A673 (cell line): ENCODE results near the gene SMAD6. TPM values are rescaled to one million over a fixed set of nuclear protein-coding genes. Genes with fewer than 3 reads are reported as not detected.

ENCODE experiments used
- BruUV-seq: library from RNA; stranded (reverse); fragments of 400-500 nt; replicated peaks from 2 replicates; lab custom pipeline; 2021; lab: Mats Ljungman, UMichigan
- CTCF ChIA-PET: fragments of 300-600 bp; sonication (Branson Sonifier 250); formaldehyde crosslinking; loops from one replicate; lab custom pipeline; 2022; ENCODE audit warnings: antibody characterized with exemption; lab: Charles Lee
- POLR2A ChIA-PET: fragments of 300-600 bp; sonication (Branson Sonifier 250); formaldehyde crosslinking; loops from one replicate; lab custom pipeline; 2022; ENCODE audit warnings: antibody characterized with exemption; ENCODE audit not compliant: low non-redundant PET; lab: Charles Lee
- DNase-seq: peaks from one replicate; pipeline ENCODE4 v3.0.0-alpha.2; 2015; ENCODE audit warnings: low spot score
- H3K27ac ChIP-seq: fragments of 200-600 bp; sonication (generic); 2 replicates; pipeline ENCODE4 v1.5.1; 2016; ENCODE audit warnings: mixed run types, low read depth, mild to moderate bottlenecking, mixed read lengths, antibody characterized with exemption, low read length; ENCODE audit not compliant: poor library complexity, severe bottlenecking
- H3K27me3 ChIP-seq: fragments of 200-600 bp; sonication (generic); replicated peaks from 2 replicates; pipeline ENCODE4 v1.6.1; 2017; ENCODE audit warnings: mixed run types, low read depth, mild to moderate bottlenecking, mixed read lengths, antibody characterized with exemption, low read length; ENCODE audit not compliant: insufficient read depth, poor library complexity
- H3K36me3 ChIP-seq: fragments of 200-600 bp; sonication (generic); 2 replicates; pipeline ENCODE4 v1.6.1; 2016; ENCODE audit warnings: mixed run types, mild to moderate bottlenecking, mixed read lengths, antibody characterized with exemption, low read length; ENCODE audit not compliant: insufficient read depth, poor library complexity, severe bottlenecking
- H3K4me1 ChIP-seq: fragments of 200-600 bp; sonication (generic); 2 replicates; pipeline ENCODE4 v1.6.1; 2017; ENCODE audit warnings: mixed run types, mild to moderate bottlenecking, mixed read lengths, antibody characterized with exemption, low read length; ENCODE audit not compliant: insufficient read depth, poor library complexity, severe bottlenecking
- H3K4me3 ChIP-seq: fragments of 200-600 bp; sonication (generic); 2 replicates; pipeline ENCODE4 v1.5.1; 2016; ENCODE audit warnings: low read depth, mixed run types, mild to moderate bottlenecking, mixed read lengths, low read length; ENCODE audit not compliant: poor library complexity, severe bottlenecking
- H3K9me3 ChIP-seq: fragments of 200-600 bp; sonication (generic); 2 replicates; pipeline ENCODE4 v1.6.1; 2016; ENCODE audit warnings: mixed run types, low read depth, mild to moderate bottlenecking, mixed read lengths, antibody characterized with exemption, low read length; ENCODE audit not compliant: poor library complexity, severe bottlenecking
- EZH2 ChIP-seq: fragments of 200-600 bp; sonication (generic); IDR thresholded peaks from 2 replicates; pipeline ENCODE4 v1.6.1; 2017; ENCODE audit warnings: borderline replicate concordance, low read depth, mild to moderate bottlenecking, mixed read lengths, antibody characterized with exemption, low read length; ENCODE audit not compliant: poor library complexity, severe bottlenecking
- intact Hi-C: fragments of 100-400 bp; cut with micrococcal nuclease; formaldehyde crosslinking; loops from one replicate; pipeline ENCODE4 v1.10.0; 2022; ENCODE audit not compliant: unreplicated experiment
- total RNA-seq: library from RNA; stranded (reverse); gene quantifications from 2 replicates; pipeline ENCODE4 v1.2.3, GENCODE V29; 2021
- TF ChIP-seq, protein P1 (sequence below): fragments of 300-800, 200-600 bp; sonication (generic); conservative IDR thresholded peaks from 2 replicates; pipeline ENCODE4 v1.5.1; 2017; ENCODE audit warnings: low read depth, mild to moderate bottlenecking, antibody characterized with exemption, low read length, moderate library complexity, mixed read lengths

The SMAD6 gene
- total RNA-seq, 1 experiment from 2014 or later = 63.9 TPM

DNA sequence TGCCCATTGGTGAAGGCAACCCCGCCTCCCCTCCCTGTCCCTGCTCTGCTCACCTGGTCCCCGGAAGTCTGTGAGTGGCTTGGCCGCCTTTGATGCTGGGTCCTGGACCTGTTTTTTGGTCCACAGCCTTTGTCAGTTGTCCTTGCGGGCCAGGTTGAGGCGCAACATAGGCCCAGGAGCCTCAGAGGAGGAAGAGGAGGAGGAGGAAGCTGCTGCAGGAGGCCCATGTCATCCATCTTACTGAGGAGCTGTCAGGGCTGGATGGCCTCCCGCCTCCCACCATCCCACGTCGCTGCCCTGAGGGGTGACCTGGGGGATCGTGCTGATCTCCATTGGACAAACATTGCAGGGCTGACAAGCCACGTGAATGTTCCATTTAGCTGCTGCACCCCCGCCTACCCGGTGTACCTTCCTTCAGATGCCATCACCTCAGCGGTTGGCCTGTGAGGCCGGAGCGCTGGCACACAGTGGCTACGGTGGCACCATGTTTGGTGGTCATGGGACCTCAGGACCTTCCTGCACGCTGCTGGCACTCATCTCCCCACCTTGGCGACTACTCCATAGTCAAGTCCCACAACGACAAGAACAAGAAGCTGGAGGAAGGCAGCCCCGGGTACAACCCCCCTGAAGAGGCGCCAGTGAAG, 106.3 kb downstream of the SMAD6 start:
- Histone ChIP-seq H3K27ac (no peak overlapping the region), H3K4me3 (no peak overlapping the region), H3K9me3 (no peaks in the 10 kb centered on the region), H3K36me3 (no peaks in the 10 kb centered on the region), H3K4me1 (peaks cover 3% of the 10 kb centered on the region), H3K27me3 (no peaks in the 10 kb centered on the region)
- no peak for DNase-seq
- CTCF ChIA-PET = no interaction called here
- intact Hi-C loops = no loop called here
- POLR2A ChIA-PET = no interaction called here
- TF ChIP-seq EZH2 = no peak
- TF ChIP-seq, protein P1, sequence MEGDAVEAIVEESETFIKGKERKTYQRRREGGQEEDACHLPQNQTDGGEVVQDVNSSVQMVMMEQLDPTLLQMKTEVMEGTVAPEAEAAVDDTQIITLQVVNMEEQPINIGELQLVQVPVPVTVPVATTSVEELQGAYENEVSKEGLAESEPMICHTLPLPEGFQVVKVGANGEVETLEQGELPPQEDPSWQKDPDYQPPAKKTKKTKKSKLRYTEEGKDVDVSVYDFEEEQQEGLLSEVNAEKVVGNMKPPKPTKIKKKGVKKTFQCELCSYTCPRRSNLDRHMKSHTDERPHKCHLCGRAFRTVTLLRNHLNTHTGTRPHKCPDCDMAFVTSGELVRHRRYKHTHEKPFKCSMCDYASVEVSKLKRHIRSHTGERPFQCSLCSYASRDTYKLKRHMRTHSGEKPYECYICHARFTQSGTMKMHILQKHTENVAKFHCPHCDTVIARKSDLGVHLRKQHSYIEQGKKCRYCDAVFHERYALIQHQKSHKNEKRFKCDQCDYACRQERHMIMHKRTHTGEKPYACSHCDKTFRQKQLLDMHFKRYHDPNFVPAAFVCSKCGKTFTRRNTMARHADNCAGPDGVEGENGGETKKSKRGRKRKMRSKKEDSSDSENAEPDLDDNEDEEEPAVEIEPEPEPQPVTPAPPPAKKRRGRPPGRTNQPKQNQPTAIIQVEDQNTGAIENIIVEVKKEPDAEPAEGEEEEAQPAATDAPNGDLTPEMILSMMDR = no peak
- no TSS peak for BruUV-seq

DNA sequence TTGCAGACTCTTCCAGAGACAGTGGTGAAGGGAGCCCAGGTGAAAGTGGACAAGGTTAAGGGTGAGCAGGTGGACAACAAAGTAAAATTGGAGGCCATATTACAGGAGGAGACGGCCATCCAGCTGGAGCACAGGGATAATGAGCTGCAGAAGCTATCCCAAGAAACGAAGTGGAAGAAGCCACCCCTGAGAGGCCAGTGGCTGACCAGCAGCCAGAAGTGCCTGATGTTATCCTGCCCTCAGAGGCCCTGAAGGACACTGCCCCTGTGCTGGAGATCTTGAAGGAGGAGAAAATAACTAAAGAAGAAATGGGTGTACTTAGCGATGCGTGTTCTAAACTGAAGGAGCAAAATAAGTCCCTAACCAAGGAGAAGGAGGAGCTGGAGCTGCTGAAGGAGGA, 107.6 kb downstream of the SMAD6 start:
- DNase-seq = no peak
- BruUV-seq = no TSS peak
- Histone ChIP-seq H3K9me3 (no peaks in the 10 kb centered on the region), H3K4me1 (no peaks in the 10 kb centered on the region), H3K27ac (no peak overlapping the region), H3K27me3 (no peaks in the 10 kb centered on the region), H3K36me3 (no peaks in the 10 kb centered on the region), H3K4me3 (no peak overlapping the region)
- POLR2A ChIA-PET = no interaction called here
- CTCF ChIA-PET = no interaction called here
- no peak for TF ChIP-seq EZH2
- TF ChIP-seq, protein P1 = no peak
- intact Hi-C loops = no loop called here

DNA sequence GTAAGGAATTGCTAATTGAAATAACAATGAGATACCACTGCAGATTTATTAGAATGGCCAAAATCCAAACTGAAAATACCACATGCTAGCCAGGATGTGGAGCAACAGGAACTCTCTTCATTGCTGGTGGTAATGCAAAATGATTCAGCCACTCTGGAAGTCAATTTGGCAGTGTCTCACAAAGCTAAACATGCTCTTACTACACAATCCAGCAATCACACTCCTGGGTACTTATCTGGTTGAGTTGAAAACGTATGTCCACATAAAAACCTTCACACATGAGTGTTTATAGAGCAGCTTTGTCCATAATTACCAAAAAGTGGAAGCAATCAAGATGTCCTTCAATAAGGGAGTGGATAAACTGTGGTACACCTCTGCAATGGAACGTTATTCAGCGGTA, 113.3 kb downstream of the SMAD6 start:
- POLR2A ChIA-PET = no interaction called here
- no TSS peak for BruUV-seq
- H3K27me3 ChIP-seq = no peaks in the 10 kb centered on the region
- no peaks in the 10 kb centered on the region for H3K9me3 ChIP-seq
- CTCF ChIA-PET = no interaction called here
- H3K36me3 ChIP-seq = no peaks in the 10 kb centered on the region
- no peak overlapping the region for H3K27ac ChIP-seq
- no peak for DNase-seq
- H3K4me3 ChIP-seq = no peak overlapping the region
- intact Hi-C loops = no loop called here
- no peak for TF ChIP-seq EZH2
- TF ChIP-seq, protein P1 = no peak
- H3K4me1 ChIP-seq = no peaks in the 10 kb centered on the region
